RPMI8226 (cell line): ENCODE data around the gene CFAP251.
"Not testable (repeated sequence)": the region's sequence is repeated elsewhere in the genome, so short reads cannot be mapped to it uniquely, and the experiment has no call there.

Experiments used
- DNase-seq: peaks from one replicate; pipeline ENCODE4 v3.0.0-alpha.2; 2015

CFAP251 gene

GRCh38 chr12:121911824-121912585 lies 6.4 kb upstream of the CFAP251 start:
- no peak for DNase-seq

- DNase-seq, result no peak
Measured at GRCh38 chr12:121915841-121916321, 2.5 kb upstream of the CFAP251 start.

- DNase-seq, result no peak
Measured at GRCh38 chr12:121916719-121917118, 1.7 kb upstream of the CFAP251 start.

DNA sequence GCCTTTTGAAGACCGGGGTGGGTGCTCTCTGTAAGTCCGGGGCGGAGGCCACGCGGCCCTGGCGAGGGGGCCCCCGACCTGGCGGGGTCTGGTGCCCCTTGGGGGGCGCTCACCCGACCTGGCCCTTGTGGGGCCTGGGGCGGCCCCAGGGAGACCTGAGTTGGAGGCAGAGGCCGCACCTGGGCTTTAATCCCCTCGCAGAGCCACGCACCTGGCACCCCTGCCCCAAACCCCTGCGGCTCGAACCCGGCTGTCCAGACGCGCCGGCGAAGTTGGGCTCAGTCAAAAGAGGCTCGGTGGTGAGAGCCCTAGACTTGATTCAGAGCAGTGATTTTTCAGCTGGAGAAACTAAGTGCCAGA lies 267 bp downstream of the CFAP251 start:
- no peak for DNase-seq

GRCh38 chr12:121921066-121921465 lies 2.7 kb downstream of the CFAP251 start:
- DNase-seq, result no peak

GRCh38 chr12:121925358-121925695 lies 6.9 kb downstream of the CFAP251 start:
- DNase-seq, result no peak

DNA sequence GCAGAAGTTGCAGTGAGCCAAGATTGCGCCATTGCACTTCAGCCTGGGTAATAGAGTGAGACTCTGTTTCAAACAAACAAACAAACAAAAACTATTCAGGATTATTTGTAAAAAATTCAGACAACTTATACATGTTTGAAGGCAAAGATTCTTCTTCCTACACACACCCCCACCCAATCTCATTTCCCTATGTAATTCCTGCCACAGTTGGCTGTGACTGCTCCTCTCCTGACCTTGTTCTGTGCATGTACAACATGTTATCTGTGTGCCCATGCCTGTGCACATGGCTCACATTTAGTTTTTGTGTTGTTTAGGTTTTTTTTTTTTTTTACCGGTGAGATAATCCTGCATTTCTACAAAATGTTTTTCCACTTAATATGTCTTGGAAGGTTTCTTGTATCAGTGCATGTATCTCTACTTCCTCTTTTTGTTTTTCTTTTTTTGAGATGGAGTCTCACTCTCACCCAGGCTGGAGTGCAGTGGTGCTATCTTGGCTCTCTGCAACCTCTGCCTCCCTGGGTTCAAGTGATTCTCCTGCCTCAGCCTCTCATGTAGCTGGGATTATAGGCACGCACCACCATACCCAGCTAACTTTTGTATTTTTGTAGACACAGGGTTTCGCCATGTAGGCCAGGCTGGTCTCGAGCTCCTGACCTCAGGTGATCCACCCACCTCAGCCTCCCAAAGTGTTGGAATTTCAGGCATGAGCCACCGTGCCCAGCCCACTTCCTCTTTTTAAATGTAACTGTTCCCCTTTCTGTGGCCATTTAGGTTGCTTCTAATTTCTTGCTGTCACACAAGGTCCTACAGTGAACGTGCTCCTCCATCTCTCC lies 8.7 kb downstream of the CFAP251 start:
- peak; percentile 60 for DNase-seq

DNA sequence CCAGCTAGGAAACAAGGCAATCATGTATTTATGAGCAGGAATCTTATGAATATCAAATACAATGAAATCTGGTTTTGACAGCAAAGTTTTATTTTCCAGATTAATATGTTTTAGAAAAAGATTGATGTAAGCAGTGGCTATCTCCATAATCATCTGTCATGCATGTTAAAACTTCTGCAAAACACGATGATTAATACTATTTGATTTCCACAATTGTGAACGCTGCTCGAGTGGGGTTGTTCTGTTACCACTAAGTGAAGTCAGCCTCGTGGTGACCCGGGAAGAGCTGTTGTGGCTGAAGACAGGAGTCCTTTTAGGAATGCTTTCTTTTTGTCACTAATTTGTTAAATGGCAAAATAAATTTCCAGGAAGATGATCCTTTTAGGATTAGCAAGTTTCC lies 9.4 kb downstream of the CFAP251 start:
- DNase-seq, result no peak

GRCh38 chr12:121929545-121929944 lies 11.2 kb downstream of the CFAP251 start:
- DNase-seq, result not testable (repeated sequence)

GRCh38 chr12:121930862-121931261 lies 12.5 kb downstream of the CFAP251 start:
- no peak for DNase-seq

DNA sequence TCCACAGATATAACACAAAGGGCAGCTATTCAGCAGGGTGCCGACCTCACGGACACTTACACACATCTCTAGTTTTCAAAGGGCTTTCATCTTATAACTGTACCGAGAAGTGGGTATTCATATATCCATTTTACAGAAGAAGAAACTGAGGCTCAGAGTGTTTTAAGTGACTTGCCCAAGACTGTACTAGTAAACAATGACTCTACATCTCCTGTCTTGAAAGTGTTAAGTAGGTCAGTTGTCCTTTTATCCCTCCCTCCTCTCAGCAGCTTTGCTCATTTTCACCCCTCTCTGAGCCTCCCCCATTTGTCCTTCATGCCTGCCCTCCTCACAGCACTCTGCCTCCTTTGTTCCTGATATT lies 13.8 kb downstream of the CFAP251 start:
- DNase-seq, result no peak

DNA sequence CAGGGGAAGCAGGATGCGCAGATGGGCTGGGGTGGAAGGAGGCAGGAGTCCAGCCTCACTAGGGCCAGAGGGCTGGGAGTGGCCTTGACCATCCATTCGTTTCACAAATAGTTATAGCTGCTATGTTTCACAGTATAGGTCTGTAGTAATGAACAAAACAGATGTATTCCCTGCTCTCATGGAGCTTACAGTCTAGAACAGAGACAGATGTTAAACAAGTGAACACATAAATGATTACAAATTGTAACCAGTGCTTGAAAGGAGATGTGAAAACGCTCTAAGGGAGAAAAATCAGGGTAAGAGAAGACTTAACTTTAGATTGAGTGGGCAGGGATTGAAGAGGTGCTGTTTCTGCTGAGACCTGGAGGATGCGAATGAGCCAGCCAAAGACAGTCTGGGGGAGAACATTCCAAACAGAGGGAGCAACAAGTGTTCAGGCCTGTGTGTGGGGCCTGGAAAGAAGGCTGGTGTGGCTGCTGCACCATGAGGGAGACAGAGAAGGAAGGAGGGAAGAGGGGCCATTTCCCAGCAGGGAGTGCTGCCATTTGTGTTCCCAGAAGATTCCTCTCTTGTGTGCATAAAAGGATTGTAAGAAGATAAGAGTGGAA lies 14.6 kb downstream of the CFAP251 start:
- no peak for DNase-seq

DNA sequence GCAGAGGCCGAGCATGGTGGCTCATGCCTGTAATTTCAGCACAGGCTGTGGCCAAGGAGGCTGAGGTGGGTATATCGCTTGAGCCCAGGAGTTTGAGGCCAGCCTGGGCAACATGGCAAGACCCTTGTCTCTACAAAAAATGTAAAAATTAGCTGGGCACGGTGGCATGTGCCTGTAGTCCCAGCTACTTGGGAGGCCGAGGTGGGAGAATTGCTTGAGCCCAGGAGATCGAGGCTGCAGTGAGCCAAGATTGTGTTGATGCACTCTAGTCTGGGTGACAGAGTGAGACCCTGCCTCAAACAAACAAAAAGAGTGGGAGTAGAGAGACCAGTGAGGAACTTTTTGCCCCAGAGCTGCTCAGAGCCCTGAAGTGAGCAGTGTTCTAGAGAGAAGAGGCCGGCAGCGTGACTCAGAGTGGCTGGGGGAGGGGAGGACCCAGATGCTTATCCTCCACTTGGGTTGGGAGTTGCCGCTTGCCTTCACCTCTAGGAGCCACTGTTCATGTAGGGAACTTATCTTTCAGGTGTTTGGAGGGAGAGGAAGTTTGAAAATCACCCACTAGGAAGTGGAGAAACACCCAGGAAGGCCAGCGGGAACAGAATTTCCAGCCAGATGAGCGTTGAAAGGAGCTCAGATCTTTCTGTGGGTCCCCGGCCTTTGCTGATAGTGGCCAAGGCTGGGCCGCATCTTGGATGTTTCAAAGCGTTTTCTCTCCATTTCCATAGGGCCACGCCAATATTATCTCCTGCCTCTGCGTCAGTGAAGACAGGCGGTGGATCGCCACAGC lies 15.3 kb downstream of the CFAP251 start:
- DNase-seq, result no peak

DNA sequence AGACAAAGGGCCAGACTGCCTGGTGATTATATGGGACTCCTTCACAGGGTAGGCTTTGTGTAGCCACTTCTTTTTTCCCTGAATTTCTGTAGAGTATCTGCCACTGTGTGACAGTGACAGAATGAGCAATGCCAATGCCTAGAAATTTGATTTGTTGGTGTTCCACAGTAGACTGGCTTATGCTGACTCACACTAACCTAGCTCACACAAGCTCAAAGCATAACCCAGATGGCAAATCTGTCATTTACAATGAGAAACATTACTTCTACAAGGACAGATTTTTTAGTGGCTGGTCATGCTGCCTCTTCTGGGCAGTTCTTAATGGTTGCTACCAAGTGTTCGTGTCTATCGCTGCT lies 15.9 kb downstream of the CFAP251 start:
- DNase-seq, result no peak

DNA sequence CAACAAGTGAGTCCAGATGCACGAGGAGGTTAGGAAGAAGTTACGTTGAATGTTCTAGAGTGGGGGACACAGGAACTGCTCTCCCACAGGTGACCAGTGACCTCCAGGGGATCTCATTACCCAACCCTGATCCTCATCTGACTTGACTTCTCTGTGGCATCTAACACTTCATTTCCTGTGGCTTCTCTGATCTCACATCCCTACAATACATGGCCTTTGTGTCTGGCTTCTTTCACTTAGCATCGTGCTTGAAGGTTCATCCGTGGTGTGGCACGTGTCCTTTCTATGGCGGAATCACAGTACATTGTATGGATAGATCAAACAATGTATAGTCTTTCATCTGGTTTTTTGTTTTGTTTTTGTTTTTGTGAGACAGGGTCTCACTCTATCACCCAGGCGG lies 19.3 kb downstream of the CFAP251 start:
- DNase-seq, result no peak

- peak; percentile 10 for DNase-seq
Measured at GRCh38 chr12:121939186-121939585, 20.8 kb downstream of the CFAP251 start.

GRCh38 chr12:121939992-121940766 lies 21.8 kb downstream of the CFAP251 start:
- DNase-seq, result no peak

DNA sequence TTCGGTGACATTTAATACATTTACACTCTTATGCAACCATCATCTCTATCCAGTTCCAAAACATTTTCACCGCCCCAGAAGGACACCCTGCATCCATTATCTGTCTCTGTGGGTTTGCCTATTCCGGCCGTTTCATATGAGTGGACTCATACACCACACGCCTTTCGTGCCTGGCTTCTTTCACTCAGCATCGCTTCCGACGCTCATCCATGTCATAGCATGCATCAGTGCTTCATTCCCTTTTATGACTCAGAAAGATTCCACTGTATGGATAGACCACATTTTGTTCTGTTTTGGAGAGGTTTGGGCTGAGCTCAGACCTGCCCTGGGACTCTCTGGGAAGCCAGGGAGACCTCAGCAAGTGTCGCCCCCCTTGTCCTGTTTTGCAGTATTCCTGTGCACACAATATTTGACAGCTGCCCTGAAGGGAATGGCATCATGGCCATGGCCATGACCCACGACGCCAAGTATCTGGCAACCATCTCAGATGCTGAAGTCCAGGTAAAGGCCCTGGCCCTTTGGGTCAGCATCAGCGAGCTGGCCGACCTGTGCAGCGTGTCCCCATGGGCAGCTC lies 23.8 kb downstream of the CFAP251 start:
- DNase-seq, result no peak

GRCh38 chr12:121943926-121944325 lies 25.5 kb downstream of the CFAP251 start:
- DNase-seq, result no peak

DNA sequence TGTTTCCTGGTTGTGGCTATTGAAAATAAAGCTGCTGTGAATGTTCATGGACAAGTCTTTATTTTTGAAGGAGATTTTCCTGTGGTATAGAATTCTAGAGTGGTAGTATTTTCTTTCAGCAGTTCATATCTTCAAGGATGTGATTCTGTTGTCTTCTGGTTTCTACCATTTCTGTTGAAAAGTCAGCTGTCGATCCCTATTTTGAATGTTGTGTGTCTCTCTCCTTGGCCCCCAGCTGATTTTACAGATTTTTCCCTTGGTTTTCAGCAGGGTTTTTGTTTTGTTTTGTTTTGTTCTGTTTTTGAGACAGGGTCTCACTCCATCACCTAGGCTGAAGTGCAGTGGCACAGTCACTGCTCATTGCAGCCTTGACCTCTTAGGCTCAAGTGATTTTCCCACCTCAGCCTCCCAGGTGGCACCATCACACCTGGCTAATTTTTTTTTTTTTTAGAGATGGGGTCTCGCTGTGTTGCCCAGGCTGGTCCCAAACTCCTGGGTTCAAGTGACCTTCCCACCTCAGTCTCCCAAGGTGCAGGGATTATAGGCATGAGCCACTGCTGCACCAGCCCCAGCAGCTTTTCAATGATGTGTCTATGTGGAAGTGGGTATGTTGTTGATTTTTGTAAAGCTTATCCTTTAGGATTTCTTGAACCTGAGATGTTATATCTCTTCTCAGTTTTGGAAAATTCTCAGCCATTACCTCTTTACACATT lies 28.1 kb downstream of the CFAP251 start:
- DNase-seq, result no peak

GRCh38 chr12:121947981-121948380 lies 29.6 kb downstream of the CFAP251 start:
- no peak for DNase-seq
